A673 (cell line): ENCODE data around the gene FHIT. TPM values are rescaled to one million over a fixed set of nuclear protein-coding genes. Genes with fewer than 3 reads are reported as not detected.

Experiments
- BruUV-seq: library from RNA; stranded (reverse); fragments of 400-500 nt; replicated peaks from 2 replicates; lab custom pipeline; 2021; lab: Mats Ljungman, UMichigan
- CTCF ChIA-PET: fragments of 300-600 bp; sonication (Branson Sonifier 250); formaldehyde crosslinking; loops from one replicate; lab custom pipeline; 2022; ENCODE audit warnings: antibody characterized with exemption; lab: Charles Lee
- POLR2A ChIA-PET: fragments of 300-600 bp; sonication (Branson Sonifier 250); formaldehyde crosslinking; loops from one replicate; lab custom pipeline; 2022; ENCODE audit warnings: antibody characterized with exemption; ENCODE audit not compliant: low non-redundant PET; lab: Charles Lee
- DNase-seq: peaks from one replicate; pipeline ENCODE4 v3.0.0-alpha.2; 2015; ENCODE audit warnings: low spot score
- H3K27ac ChIP-seq: fragments of 200-600 bp; sonication (generic); 2 replicates; pipeline ENCODE4 v1.5.1; 2016; ENCODE audit warnings: mixed run types, low read depth, mild to moderate bottlenecking, mixed read lengths, antibody characterized with exemption, low read length; ENCODE audit not compliant: poor library complexity, severe bottlenecking
- H3K27me3 ChIP-seq: fragments of 200-600 bp; sonication (generic); replicated peaks from 2 replicates; pipeline ENCODE4 v1.6.1; 2017; ENCODE audit warnings: mixed run types, low read depth, mild to moderate bottlenecking, mixed read lengths, antibody characterized with exemption, low read length; ENCODE audit not compliant: insufficient read depth, poor library complexity
- H3K36me3 ChIP-seq: fragments of 200-600 bp; sonication (generic); 2 replicates; pipeline ENCODE4 v1.6.1; 2016; ENCODE audit warnings: mixed run types, mild to moderate bottlenecking, mixed read lengths, antibody characterized with exemption, low read length; ENCODE audit not compliant: insufficient read depth, poor library complexity, severe bottlenecking
- H3K4me1 ChIP-seq: fragments of 200-600 bp; sonication (generic); 2 replicates; pipeline ENCODE4 v1.6.1; 2017; ENCODE audit warnings: mixed run types, mild to moderate bottlenecking, mixed read lengths, antibody characterized with exemption, low read length; ENCODE audit not compliant: insufficient read depth, poor library complexity, severe bottlenecking
- H3K4me3 ChIP-seq: fragments of 200-600 bp; sonication (generic); 2 replicates; pipeline ENCODE4 v1.5.1; 2016; ENCODE audit warnings: low read depth, mixed run types, mild to moderate bottlenecking, mixed read lengths, low read length; ENCODE audit not compliant: poor library complexity, severe bottlenecking
- H3K9me3 ChIP-seq: fragments of 200-600 bp; sonication (generic); 2 replicates; pipeline ENCODE4 v1.6.1; 2016; ENCODE audit warnings: mixed run types, low read depth, mild to moderate bottlenecking, mixed read lengths, antibody characterized with exemption, low read length; ENCODE audit not compliant: poor library complexity, severe bottlenecking
- EZH2 ChIP-seq: fragments of 200-600 bp; sonication (generic); IDR thresholded peaks from 2 replicates; pipeline ENCODE4 v1.6.1; 2017; ENCODE audit warnings: borderline replicate concordance, low read depth, mild to moderate bottlenecking, mixed read lengths, antibody characterized with exemption, low read length; ENCODE audit not compliant: poor library complexity, severe bottlenecking
- intact Hi-C: fragments of 100-400 bp; cut with micrococcal nuclease; formaldehyde crosslinking; loops from one replicate; pipeline ENCODE4 v1.10.0; 2022; ENCODE audit not compliant: unreplicated experiment
- total RNA-seq: library from RNA; stranded (reverse); gene quantifications from 2 replicates; pipeline ENCODE4 v1.2.3, GENCODE V29; 2021
- TF ChIP-seq, protein P1 (sequence below): fragments of 300-800, 200-600 bp; sonication (generic); conservative IDR thresholded peaks from 2 replicates; pipeline ENCODE4 v1.5.1; 2017; ENCODE audit warnings: low read depth, mild to moderate bottlenecking, antibody characterized with exemption, low read length, moderate library complexity, mixed read lengths

The FHIT gene
- total RNA-seq, 1 experiment from 2014 or later, result not detected

- intact Hi-C loops, result no loop called here
- ChIA-PET CTCF (no interaction called here), POLR2A (no interaction called here)
- H3K4me1 ChIP-seq, result no peaks in the 10 kb centered on the region
- BruUV-seq, result no TSS peak
- H3K27ac ChIP-seq, result no peak overlapping the region
- DNase-seq, result no peak
- H3K4me3 ChIP-seq, result no peak overlapping the region
- H3K9me3 ChIP-seq, result no peaks in the 10 kb centered on the region
- no peak for TF ChIP-seq EZH2
- TF ChIP-seq, protein P1, sequence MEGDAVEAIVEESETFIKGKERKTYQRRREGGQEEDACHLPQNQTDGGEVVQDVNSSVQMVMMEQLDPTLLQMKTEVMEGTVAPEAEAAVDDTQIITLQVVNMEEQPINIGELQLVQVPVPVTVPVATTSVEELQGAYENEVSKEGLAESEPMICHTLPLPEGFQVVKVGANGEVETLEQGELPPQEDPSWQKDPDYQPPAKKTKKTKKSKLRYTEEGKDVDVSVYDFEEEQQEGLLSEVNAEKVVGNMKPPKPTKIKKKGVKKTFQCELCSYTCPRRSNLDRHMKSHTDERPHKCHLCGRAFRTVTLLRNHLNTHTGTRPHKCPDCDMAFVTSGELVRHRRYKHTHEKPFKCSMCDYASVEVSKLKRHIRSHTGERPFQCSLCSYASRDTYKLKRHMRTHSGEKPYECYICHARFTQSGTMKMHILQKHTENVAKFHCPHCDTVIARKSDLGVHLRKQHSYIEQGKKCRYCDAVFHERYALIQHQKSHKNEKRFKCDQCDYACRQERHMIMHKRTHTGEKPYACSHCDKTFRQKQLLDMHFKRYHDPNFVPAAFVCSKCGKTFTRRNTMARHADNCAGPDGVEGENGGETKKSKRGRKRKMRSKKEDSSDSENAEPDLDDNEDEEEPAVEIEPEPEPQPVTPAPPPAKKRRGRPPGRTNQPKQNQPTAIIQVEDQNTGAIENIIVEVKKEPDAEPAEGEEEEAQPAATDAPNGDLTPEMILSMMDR, result no peak
- no peaks in the 10 kb centered on the region for H3K36me3 ChIP-seq
- H3K27me3 ChIP-seq, result no peaks in the 10 kb centered on the region
These were observed 927.6 kb downstream of the FHIT start for GRCh38 chr3:60323651-60324050.

GRCh38 chr3:60323180-60323579 is 928.1 kb downstream of the FHIT start:
- Histone ChIP-seq H3K4me3 (no peak overlapping the region), H3K36me3 (no peaks in the 10 kb centered on the region), H3K27me3 (no peaks in the 10 kb centered on the region), H3K4me1 (no peaks in the 10 kb centered on the region), H3K27ac (no peak overlapping the region), H3K9me3 (no peaks in the 10 kb centered on the region)
- ChIA-PET POLR2A (no interaction called here), CTCF (no interaction called here)
- intact Hi-C loops, result no loop called here
- no peak for TF ChIP-seq EZH2
- TF ChIP-seq, protein P1, result no peak
- no TSS peak for BruUV-seq
- DNase-seq, result no peak

DNA sequence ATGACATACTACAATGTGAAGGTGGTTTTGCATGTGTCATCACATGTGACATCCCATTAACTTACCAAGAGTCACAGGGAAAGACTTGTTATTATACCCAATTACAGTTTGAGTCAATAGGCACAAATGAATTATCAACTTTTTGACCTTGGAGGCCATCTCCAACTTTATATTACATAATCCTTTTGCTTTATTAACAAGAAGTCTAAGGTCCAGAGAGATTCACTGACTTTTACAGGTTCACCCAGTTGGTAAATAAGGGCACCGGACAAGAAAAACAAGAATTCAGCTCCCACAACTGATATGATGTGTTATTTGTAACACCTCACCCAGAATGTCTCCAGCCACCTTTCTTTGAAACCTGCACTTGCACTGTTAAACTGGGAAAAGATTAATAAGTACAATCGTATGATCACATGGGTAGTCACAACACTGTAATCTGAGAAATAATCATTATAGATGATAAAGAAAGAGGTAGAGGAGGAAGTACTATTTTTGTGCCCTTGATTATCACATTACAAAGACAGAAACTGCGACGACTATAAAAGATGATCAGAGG is 928.9 kb downstream of the FHIT start:
- no peak overlapping the region for H3K4me3 ChIP-seq
- H3K27ac ChIP-seq, result no peak overlapping the region
- POLR2A ChIA-PET, result no interaction called here
- H3K36me3 ChIP-seq, result no peaks in the 10 kb centered on the region
- no peaks in the 10 kb centered on the region for H3K4me1 ChIP-seq
- no peak for DNase-seq
- no peaks in the 10 kb centered on the region for H3K27me3 ChIP-seq
- no TSS peak for BruUV-seq
- intact Hi-C loops, result no loop called here
- CTCF ChIA-PET, result no interaction called here
- TF ChIP-seq, protein P1, result no peak
- no peak for TF ChIP-seq EZH2
- H3K9me3 ChIP-seq, result no peaks in the 10 kb centered on the region
